ENCODE results near the gene TAX1BP3.

Gene TAX1BP3

DNA sequence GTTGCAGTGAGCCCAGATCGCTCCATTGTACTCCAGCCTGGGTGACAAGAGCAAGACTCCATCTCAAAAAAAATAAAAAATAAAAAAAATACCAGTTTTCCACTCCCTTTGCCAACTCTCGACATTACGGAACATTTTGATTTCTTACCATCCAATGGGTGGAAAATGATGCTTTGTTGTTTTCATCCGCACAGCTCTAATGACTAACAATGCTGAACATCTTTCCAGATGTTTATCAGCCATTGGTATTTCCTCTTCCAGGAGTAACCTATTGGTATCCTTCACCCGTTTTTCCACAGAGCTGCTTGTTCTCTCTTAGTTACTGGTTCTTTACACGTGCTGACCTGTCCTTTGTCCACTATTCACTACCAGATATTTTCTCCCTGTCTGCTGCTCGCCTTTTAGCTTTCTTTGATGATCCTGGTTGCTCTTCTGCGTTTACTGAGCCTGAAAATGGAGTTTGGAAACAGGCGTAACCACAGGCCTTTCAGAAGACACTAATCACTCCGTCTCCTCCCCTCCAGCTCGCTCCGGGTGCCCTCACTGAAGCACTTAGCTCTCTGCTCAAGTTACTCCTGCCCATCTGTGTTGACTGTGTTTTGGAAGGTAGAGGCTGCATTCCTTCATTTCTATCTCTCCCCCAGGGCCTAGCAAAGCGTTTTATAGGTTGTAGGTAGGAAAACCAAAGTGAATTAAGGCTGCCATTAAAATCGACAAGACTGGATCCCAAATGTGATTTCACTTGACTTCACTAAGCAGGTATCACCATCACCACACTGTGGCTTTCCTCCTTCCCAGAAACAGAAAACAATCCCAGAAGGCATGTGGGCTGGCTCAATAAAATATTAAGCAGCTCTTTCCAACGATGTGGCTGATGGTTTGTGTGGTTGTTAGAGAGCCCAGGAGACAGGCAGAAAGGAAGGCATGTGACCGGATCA, 41.3 kb downstream of the TAX1BP3 start:
- TF ChIP-seq CTCF (IDR thresholded peaks at IDR 0.05), result no peak

GRCh38 chr17:3622977-3623594, 45.3 kb downstream of the TAX1BP3 start:
- TF ChIP-seq CTCF (IDR thresholded peaks at IDR 0.05), result no peak

DNA sequence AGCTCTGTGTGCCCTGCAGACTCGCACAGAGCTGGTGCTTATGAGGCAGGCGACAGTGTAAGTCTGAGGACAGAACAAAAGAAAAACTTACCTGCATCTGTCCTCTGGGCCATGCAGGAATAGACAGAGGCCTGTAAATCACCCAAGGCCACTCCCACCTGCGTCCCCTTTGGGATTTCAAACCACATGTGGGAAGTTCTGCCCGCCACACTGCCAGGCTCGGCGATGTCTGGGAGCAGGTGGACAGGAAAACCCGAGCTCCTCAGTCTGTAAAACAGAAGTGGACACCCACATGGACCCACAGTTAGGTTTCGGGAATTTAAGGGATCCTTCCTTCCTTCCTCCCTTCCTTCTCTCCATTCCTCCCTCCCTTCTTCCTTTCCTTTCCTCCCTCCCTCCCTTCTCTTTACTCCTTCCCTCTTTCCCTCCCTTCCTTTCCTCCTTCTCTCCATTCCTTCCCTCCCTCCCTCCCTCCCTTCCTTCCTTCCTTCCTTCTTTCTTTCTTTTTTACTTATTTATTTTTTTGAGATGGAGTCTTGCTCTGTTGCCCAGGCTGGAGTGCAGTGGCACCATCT, 47.1 kb downstream of the TAX1BP3 start:
- TF ChIP-seq CTCF (IDR thresholded peaks at IDR 0.05), result no peak

DNA sequence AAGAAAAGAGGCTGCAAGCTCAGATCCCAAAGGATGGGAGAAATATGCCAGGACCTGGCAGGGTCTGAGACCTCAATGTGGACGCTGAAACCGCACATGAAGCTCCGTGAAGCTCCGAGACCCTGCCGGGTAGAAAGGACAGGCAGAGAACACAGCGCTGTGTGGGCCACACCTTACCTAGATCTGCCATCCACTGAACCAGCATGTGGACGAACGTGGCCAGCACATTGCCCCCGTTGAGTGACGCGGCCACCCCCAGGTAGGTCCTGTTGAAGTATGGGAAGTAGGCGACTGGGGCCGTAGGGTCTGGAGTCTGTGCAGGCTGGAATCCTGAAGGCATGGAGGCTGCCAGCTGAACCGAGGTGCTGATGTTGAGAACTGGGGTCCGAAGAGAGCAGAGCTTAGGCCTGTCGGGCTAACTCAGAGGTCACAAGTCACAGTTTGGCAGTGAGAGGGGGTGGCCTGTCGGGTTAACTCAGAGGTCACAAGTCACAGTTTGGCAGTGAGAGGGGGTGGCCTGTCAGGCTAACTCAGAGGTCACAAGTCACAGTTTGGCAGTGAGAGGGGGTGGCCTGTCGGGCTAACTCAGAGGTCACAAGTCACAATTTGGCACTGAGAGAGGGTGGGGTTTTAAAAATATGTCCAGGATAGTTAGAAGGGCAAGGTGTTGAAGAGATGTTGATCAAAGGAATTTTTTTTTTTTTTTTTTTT, 53.1 kb downstream of the TAX1BP3 start:
- TF ChIP-seq CTCF (IDR thresholded peaks at IDR 0.05), result no peak

DNA sequence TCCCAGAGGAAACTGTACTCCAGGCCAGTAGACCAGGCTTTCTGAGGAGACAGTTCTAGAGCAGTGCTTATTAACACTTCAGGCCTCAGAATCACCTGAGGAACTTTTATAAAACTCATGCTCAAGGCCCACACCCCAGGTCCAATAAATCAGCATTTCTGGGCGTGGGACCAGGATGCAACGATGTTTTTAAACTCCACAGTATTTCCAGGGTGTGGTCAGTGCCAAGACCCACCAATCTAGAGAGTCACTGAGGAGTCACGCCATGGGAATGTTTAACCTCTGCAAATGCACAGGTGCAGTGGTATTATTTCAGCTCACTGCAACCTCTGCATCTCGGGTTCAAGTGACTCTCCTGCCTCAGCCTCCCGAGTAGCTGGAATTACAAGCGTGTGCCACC, 55.3 kb downstream of the TAX1BP3 start:
- TF ChIP-seq CTCF (IDR thresholded peaks at IDR 0.05), result no peak

Data from LNCAP (cell line).